GM19395 (cell line): Measurements from ENCODE around the gene IL10RB.
"Not testable (repeated sequence)": the region's sequence is repeated elsewhere in the genome, so short reads cannot be mapped to it uniquely, and the experiment has no call there.

Experiments used
- ATAC-seq: cut with Tn5 transposase; IDR thresholded peaks from one replicate; pipeline ENCODE4 v1.9.1; 2021; ENCODE audit warnings: mild to moderate bottlenecking, moderate library complexity; ENCODE audit not compliant: unreplicated experiment

The IL10RB gene

GRCh38 chr21:33266050-33266788 lies at the start of gene IL10RB:
TSS of gene IL10RB (plus strand) at chr21:33266367. CDS start at chr21:33266466, 99 bp downstream.
- ATAC-seq: peak; percentile 48

DNA sequence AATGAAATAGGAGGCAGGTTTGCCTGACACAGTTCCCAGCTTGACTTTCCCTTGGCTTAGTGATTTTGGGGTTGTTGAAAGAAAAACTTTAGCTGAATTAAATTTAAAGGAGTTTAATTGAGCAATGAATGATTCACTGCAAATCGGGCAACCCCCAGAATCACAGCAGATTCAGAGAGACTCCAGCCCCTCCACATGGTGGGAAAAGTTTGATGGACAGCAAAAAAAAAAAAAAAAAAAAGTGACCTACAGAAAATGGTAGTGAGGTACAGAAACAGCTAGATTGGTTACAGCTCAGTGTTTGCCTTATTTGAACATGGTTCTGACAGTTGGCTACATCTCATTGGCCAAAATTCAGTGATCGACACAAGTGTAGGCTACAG lies 49.0 kb upstream of the IL10RB start:
- no peak for ATAC-seq

GRCh38 chr21:33219300-33219699 lies 46.9 kb upstream of the IL10RB start:
- ATAC-seq: no peak

DNA sequence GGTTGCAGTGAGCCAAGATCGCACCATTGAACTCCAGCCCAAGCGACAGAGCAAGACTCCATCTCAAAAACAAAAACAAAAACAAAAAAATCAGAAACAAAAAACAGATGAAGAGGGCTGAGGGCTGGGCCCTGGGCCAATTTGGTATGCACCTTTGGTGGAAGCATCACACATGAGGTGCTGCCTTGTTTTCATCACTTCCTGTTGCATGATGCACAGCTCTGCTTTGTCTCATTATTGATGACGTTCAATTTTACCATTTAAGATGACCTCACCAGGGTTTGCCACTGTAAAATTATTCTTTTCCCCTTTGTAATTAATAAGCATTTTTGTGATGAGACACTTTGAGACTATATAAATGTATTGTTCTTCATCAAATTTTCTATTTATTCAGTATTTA lies 46.2 kb upstream of the IL10RB start:
- ATAC-seq: no peak

GRCh38 chr21:33225376-33225775 lies 40.8 kb upstream of the IL10RB start:
- ATAC-seq: not testable (repeated sequence)

DNA sequence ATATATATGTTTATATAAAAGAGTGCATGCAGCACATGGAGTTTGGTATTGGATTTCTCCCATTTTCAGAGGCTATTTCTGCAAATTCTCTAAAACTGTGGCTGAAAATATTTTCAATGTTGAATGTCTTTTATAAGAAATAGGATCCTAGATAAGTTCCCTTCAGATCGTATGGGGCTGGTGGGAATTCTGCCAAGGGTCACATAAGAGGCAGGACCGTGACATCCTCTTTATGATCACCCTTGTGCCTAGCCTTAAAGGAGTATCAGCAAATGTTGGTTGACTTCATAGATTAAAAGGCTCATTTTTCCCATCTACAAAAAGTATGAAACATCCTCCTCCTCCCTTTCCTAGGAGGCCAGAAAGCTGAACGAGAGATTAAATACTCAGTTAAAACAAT lies 37.7 kb upstream of the IL10RB start:
- ATAC-seq: no peak

GRCh38 chr21:33229099-33229783 lies 36.9 kb upstream of the IL10RB start:
- peak; percentile 5 for ATAC-seq

GRCh38 chr21:33229784-33230544 lies 36.2 kb upstream of the IL10RB start, which contains the start of gene IFNAR2:
TSS of gene IFNAR2 (plus strand) at chr21:33229938. CDS start at chr21:33241923, 11,985 bp downstream.
- peak; percentile 62 for ATAC-seq

DNA sequence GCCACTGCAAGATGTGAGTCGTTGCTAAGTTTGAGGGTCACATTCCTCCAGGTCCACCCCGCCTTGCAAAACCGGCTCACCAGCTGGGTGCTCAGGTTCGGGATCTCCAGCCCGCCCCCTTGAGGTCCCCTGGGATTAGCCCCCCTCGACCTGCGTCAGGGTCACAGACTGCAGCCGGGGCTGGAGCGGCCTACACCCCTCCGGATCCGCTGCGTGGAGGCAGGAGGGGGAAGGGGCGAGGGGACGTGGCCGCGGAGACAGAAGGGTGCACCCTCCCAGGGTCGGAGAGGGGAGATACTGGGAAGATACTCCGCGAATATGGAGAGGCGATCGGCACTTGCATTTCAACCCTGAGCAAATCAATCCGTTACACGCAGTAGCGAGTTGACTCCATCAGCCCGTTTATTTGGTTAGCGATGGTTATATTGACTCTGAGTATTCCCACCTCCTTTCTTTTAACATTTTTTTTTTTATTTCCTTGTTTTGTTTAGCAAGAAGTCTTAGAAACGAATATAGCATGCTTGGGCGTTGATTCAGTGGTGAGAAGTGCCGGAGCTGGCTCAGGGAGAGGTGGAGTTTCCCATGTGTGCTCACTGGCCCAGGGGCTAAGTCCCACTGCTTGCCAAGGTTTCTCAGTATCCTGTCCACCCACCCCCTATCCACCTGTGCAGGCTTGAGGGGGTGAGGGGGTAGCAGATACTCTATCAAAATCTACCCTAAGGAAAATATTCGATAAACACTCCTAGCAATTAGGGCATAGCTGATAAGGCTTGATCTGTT lies 35.4 kb upstream of the IL10RB start:
- peak; percentile 38 for ATAC-seq

GRCh38 chr21:33231526-33231925 lies 34.6 kb upstream of the IL10RB start:
- ATAC-seq: no peak

DNA sequence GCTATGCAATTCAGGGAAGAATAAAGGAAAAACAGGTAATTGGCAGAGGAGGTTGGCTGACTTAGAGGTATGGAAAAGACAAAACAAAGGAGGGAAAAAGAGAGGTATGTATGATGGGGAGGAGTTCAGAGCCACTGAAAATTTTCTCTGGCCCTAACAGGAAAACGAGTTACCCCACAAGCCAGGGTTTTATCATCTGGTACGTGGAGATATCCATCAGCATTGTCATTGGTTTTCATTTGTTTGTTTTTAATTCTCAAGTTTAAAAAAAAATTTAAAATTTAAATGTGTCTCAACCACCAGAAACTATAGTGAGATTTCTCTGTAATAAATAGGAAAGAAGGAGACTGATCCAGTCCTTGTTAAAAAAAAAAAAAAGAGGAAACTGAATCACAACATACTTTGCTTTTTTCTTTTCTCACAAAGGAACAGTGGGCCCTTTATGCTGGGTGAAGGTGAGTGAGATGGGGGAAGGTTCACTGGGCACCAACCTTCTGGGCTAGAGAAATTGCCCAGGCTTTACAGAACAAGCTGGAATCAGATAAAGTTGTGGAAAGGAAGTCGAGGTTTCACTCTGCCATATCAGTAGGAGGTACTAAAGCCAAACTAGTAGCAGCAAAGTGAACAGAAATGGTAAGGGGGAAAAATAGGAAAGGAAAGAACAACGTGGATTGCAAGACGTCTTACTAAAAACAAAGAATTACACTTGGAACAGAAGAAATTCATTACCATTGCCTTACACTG lies 33.7 kb upstream of the IL10RB start:
- no peak for ATAC-seq

DNA sequence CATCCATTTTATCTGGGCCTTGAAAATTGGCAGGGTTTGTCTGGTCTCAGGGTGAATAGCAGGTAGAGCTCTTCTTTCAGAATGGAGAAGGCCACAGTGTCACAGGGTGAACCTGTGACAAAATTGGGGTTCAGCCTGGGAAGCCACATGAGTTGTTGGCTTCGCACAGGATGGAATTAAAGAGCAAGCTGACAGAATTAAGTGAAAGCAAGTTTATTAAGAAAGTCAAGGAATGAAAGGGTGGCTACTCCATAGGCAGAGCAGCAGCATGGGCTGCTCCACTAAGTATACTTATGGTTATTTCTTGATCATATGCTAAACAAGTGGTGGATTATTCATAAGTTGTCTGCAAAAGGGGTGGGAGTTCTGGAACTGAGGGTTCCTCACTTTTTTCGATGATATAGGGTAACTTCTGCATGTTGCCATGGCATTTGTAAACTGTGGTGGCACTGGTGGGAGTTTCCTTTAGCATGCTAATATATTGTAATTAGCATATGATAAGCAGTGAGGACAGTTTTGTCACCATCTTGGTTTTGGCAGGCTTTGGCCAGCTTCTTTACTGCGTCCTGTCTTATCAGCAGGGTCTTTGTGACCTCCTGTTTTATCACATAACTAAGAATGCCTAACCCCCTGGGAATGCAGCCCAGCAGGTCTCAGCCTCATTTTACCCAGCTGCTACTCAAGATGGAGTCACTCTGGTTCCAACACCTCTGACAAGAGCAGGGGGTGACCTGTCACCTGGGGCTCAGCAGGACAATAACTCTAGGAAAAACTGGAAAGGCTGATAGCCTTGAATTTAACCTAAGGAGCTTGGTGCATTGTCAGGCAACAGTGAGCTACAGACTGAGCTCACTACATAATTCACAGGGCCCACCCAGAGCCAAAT lies 31.3 kb upstream of the IL10RB start:
- ATAC-seq: no peak

GRCh38 chr21:33236013-33236686 lies 30.0 kb upstream of the IL10RB start:
- ATAC-seq: no peak

DNA sequence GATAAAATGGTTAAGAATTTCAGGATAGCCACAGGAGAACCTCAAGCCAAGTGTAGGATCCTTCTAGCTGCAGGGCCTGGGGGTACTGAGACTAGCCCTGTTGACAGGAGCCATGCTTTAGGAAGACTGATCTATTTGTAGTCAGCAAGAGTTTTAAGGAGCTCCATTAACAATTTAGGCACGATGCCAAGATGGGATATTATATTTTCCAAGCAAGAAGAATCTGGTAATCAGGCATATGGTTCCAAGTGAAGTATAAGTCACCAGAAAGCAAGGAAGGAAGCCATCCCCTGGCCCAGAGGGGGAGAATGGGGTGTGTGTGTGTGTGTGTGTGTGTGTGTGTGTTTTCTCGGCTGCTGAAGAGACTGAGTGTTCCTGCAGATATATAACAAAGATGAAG lies 29.4 kb upstream of the IL10RB start:
- ATAC-seq: no peak

DNA sequence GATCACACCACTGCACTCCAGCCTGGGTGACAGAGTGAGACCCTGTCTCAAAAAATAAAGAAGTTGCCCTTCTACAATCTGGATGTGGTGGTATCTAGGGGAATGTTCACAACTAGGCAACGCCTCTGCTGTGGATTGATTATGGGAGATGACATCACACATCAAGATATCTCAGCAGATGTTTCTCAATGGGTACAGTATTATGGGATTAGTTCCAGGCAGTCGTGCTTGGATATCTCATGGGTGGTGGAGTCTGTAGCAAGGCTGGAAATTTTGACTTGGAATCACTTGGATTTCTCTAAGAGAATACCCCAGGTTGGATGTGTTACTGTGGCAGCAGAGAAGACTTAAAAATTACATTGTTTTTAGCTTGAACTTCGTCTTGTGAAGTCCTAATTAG lies 28.7 kb upstream of the IL10RB start:
- ATAC-seq: no peak

DNA sequence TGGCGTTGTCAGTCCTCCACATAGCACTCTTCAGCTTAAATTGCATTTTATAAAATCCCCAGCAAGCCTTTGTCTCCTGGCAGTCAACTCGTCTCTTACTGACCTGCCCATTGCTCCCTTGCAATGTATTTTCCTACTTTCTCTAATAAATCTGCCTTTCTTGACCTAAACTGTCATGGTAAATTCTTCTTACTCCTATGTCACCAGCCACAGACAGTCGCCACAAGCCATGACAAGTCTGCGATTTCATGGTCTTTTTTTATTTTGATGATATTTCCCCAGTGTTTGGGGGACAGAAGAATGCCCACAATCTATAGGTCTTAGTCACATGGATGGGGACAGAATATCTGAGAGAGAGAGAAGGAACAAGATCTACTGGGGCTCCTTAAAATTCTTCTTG lies 28.0 kb upstream of the IL10RB start:
- peak; percentile 16 for ATAC-seq

GRCh38 chr21:33238565-33239255 lies 27.5 kb upstream of the IL10RB start:
- peak; percentile 80 for ATAC-seq

GRCh38 chr21:33239559-33240127 lies 26.5 kb upstream of the IL10RB start:
- ATAC-seq: not testable (repeated sequence)
